ENCODE results near the gene TBC1D2B.

TBC1D2B gene

GRCh38 chr15:78059110-78059839 lies 18.2 kb downstream of the TBC1D2B start:
- H3K9me3 ChIP-seq (ENCODE audit: control insufficient read depth, insufficient read depth, low read length): no peaks in the 10 kb centered on the region
- no peak overlapping the region for H3K9ac ChIP-seq (ENCODE audit: low read depth, low read length)
- peaks cover 9% of the 10 kb centered on the region for H3K4me1 ChIP-seq (ENCODE audit: insufficient read depth, low read length)
- no peaks in the 10 kb centered on the region for H3K36me3 ChIP-seq (ENCODE audit: insufficient read depth, low read length)

GRCh38 chr15:78058401-78058935 lies 19.0 kb downstream of the TBC1D2B start:
- Histone ChIP-seq H3K4me1 (ENCODE audit: insufficient read depth, low read length) (peaks cover 9% of the 10 kb centered on the region), H3K36me3 (ENCODE audit: insufficient read depth, low read length) (no peaks in the 10 kb centered on the region; the same call in 1 of the 2 replicates), H3K9me3 (ENCODE audit: control insufficient read depth, insufficient read depth, low read length) (no peaks in the 10 kb centered on the region), H3K9ac (ENCODE audit: low read depth, low read length) (no peak overlapping the region)

GRCh38 chr15:78057803-78058202 lies 19.7 kb downstream of the TBC1D2B start:
- H3K9ac ChIP-seq (ENCODE audit: low read depth, low read length): no peak overlapping the region
- H3K36me3 ChIP-seq (ENCODE audit: insufficient read depth, low read length): no peaks in the 10 kb centered on the region; the same call in 1 of the 2 replicates
- peaks cover 9% of the 10 kb centered on the region for H3K4me1 ChIP-seq (ENCODE audit: insufficient read depth, low read length)
- H3K9me3 ChIP-seq (ENCODE audit: control insufficient read depth, insufficient read depth, low read length): no peaks in the 10 kb centered on the region

- Histone ChIP-seq H3K9me3 (ENCODE audit: control insufficient read depth, insufficient read depth, low read length) (no peaks in the 10 kb centered on the region), H3K4me1 (ENCODE audit: insufficient read depth, low read length) (peaks cover 17% of the 10 kb centered on the region), H3K9ac (ENCODE audit: low read depth, low read length) (no peak overlapping the region), H3K36me3 (ENCODE audit: insufficient read depth, low read length) (no peaks in the 10 kb centered on the region; the same call in 1 of the 2 replicates)
Observed at GRCh38 chr15:78056714-78057269, 20.7 kb downstream of the TBC1D2B start.

GRCh38 chr15:78055919-78056713 lies 21.4 kb downstream of the TBC1D2B start:
- Histone ChIP-seq H3K9ac (ENCODE audit: low read depth, low read length) (no peak overlapping the region), H3K4me1 (ENCODE audit: insufficient read depth, low read length) (peaks cover 20% of the 10 kb centered on the region), H3K36me3 (ENCODE audit: insufficient read depth, low read length) (no peaks in the 10 kb centered on the region; the same call in 1 of the 2 replicates), H3K9me3 (ENCODE audit: control insufficient read depth, insufficient read depth, low read length) (no peaks in the 10 kb centered on the region)

DNA sequence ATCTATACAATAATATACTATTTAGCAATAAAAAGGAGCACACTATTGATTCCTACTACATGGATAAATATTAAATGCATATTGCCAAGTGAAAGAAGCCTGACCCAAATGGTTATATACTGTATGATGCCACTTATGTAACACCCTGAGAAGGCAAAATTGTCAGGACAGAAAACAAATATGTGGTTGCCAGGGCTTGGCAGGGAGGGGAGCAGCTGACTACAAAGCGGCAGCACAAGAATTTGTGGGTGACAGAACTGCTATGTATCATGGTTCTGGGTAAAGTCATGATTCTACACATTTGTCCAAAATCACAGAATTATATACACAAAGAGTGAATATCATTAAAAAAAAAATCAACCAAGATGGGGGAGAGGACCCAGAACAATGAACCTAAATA lies 22.5 kb downstream of the TBC1D2B start:
- Histone ChIP-seq H3K9me3 (ENCODE audit: control insufficient read depth, insufficient read depth, low read length) (no peaks in the 10 kb centered on the region), H3K9ac (ENCODE audit: low read depth, low read length) (no peak overlapping the region), H3K36me3 (ENCODE audit: insufficient read depth, low read length) (no peaks in the 10 kb centered on the region; the same call in 1 of the 2 replicates), H3K4me1 (ENCODE audit: insufficient read depth, low read length) (peaks cover 31% of the 10 kb centered on the region)

DNA sequence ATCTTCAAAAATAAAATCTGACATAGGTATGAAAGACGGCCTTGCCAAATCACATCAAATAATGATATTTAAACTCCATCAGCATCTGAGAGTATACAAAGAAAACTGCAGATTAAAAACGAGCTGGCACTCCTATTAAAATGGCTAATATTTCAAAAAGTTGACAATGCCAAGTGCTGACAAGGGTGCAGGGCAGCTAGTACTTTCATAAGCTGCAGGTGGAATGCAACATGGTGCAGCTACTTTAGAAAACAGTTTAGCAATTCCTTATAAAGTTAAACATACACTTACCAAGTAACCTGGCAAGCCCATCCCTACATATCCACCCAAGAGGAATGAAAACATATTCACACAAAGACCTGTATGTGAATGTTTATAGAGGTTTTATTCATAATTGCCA lies 23.0 kb downstream of the TBC1D2B start:
- Histone ChIP-seq H3K9ac (ENCODE audit: low read depth, low read length) (no peak overlapping the region), H3K4me1 (ENCODE audit: insufficient read depth, low read length) (peaks cover 35% of the 10 kb centered on the region), H3K9me3 (ENCODE audit: control insufficient read depth, insufficient read depth, low read length) (no peaks in the 10 kb centered on the region), H3K36me3 (ENCODE audit: insufficient read depth, low read length) (no peaks in the 10 kb centered on the region; the same call in 1 of the 2 replicates)

GRCh38 chr15:78052545-78052944 lies 25.0 kb downstream of the TBC1D2B start:
- Histone ChIP-seq H3K4me1 (ENCODE audit: insufficient read depth, low read length) (peaks cover 35% of the 10 kb centered on the region), H3K36me3 (ENCODE audit: insufficient read depth, low read length) (no peaks in the 10 kb centered on the region; the same call in 1 of the 2 replicates), H3K9me3 (ENCODE audit: control insufficient read depth, insufficient read depth, low read length) (no peaks in the 10 kb centered on the region), H3K9ac (ENCODE audit: low read depth, low read length) (no peak overlapping the region)

DNA sequence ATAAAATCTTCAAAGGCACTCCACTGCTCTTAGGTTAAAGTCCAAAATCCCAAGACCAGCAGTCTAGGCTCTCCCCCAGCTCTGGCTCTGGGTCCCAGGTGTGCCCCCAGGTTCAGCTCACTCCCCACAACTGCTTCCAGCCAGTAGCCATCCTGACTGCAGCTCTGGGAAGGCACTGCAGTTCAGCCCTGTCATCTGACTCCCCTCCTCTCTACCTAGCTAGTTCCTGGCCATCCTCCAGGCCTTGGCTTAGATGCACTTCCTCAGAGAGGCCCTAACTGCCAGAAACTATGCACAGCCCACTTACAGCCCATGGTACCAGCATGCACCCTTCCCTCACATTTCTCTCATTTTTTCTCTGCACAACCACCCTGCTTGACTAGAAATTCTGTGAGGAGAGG lies 25.5 kb downstream of the TBC1D2B start:
- H3K36me3 ChIP-seq (ENCODE audit: insufficient read depth, low read length): no peaks in the 10 kb centered on the region; the same call in 1 of the 2 replicates
- no peaks in the 10 kb centered on the region for H3K9me3 ChIP-seq (ENCODE audit: control insufficient read depth, insufficient read depth, low read length)
- H3K4me1 ChIP-seq (ENCODE audit: insufficient read depth, low read length): peaks cover 35% of the 10 kb centered on the region
- H3K9ac ChIP-seq (ENCODE audit: low read depth, low read length): no peak overlapping the region

GRCh38 chr15:78051596-78051995 lies 25.9 kb downstream of the TBC1D2B start:
- Histone ChIP-seq H3K36me3 (ENCODE audit: insufficient read depth, low read length) (no peaks in the 10 kb centered on the region; the same call in 1 of the 2 replicates), H3K9me3 (ENCODE audit: control insufficient read depth, insufficient read depth, low read length) (no peaks in the 10 kb centered on the region), H3K4me1 (ENCODE audit: insufficient read depth, low read length) (peaks cover 31% of the 10 kb centered on the region), H3K9ac (ENCODE audit: low read depth, low read length) (no peak overlapping the region)

DNA sequence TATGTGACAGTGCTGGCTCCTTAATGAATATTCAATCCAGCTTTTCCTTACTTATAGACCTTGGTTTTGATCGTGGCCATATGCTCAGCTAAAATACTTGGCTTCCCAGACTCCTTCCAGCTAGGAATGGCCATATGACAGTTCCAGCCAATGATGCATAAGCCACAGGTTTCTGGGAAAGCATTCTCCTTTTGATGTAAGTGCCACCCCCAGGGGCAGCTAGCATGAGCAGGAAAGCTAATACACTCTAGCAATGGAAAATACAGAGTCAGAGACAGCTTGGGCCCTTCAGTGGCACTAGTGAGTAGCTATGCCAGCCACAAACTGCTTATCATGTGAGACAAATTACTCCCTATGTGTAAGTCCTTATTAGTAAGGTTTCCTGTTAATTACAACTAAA lies 26.7 kb downstream of the TBC1D2B start:
- no peaks in the 10 kb centered on the region for H3K9me3 ChIP-seq (ENCODE audit: control insufficient read depth, insufficient read depth, low read length)
- no peaks in the 10 kb centered on the region; the same call in 1 of the 2 replicates for H3K36me3 ChIP-seq (ENCODE audit: insufficient read depth, low read length)
- H3K4me1 ChIP-seq (ENCODE audit: insufficient read depth, low read length): peaks cover 26% of the 10 kb centered on the region
- H3K9ac ChIP-seq (ENCODE audit: low read depth, low read length): no peak overlapping the region

- H3K36me3 ChIP-seq (ENCODE audit: insufficient read depth, low read length): no peaks in the 10 kb centered on the region; the same call in 1 of the 2 replicates
- H3K4me1 ChIP-seq (ENCODE audit: insufficient read depth, low read length): peaks cover 26% of the 10 kb centered on the region
- H3K9ac ChIP-seq (ENCODE audit: low read depth, low read length): no peak overlapping the region
- H3K9me3 ChIP-seq (ENCODE audit: control insufficient read depth, insufficient read depth, low read length): no peaks in the 10 kb centered on the region
Observed at GRCh38 chr15:78050441-78050809, 27.1 kb downstream of the TBC1D2B start.

DNA sequence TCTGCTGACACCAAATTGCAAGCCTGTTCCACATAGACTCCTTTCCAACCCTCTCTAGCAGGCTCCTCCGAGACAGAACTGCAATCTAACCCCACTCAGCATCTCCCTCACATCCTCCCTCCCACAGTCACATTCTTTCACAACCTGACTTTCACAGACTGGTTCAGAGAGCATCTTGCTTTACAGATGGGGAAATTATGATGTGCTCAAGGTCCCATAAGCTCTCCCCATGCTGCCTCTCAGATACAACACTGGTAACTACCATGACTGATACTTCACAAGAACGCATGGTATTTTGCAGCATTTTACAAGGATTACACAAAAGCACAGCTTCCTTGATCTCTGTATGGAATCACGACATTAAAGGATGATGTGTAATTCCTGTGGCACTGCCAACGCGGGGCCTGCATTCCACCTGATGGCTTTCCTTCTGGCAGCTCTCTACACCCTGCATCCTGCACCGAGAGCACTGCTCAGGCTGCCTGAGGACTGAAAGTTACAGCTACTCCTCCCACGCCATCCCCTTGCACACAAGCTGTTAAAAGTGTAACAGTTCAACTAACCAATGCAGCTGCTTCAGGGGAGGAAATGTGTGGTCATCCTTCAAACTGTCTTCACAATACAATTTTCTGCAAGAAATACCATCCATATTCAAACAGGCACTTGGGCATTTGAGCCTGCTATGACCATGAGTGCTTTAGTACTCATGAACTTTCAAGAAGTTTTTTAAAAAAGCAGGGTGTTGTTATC lies 27.6 kb downstream of the TBC1D2B start:
- Histone ChIP-seq H3K9me3 (ENCODE audit: control insufficient read depth, insufficient read depth, low read length) (no peaks in the 10 kb centered on the region), H3K4me1 (ENCODE audit: insufficient read depth, low read length) (peaks cover 26% of the 10 kb centered on the region), H3K36me3 (ENCODE audit: insufficient read depth, low read length) (no peaks in the 10 kb centered on the region; the same call in 1 of the 2 replicates), H3K9ac (ENCODE audit: low read depth, low read length) (no peak overlapping the region)

DNA sequence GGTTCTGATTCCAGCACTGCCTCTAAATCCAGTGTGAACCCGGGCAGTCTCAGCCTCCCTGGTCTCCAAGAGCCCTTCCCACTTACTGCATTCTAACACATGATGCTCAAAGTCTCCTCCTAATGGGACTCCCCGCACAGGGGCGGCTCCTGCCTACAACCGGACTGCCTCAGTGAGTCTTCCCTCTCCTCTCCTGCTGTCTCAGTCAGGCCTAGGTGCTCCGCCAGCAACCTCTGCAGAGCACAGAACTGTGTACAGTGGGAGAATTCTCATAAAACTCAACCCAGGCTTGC lies 28.9 kb downstream of the TBC1D2B start:
- H3K9ac ChIP-seq (ENCODE audit: low read depth, low read length): no peak overlapping the region

More for the DNA sequence above, 28.9 kb downstream of the TBC1D2B start:
- Histone ChIP-seq H3K9me3 (ENCODE audit: control insufficient read depth, insufficient read depth, low read length) (no peaks in the 10 kb centered on the region), H3K36me3 (ENCODE audit: insufficient read depth, low read length) (no peaks in the 10 kb centered on the region), H3K4me1 (ENCODE audit: insufficient read depth, low read length) (peaks cover 26% of the 10 kb centered on the region)

Data from ES-I3 (cell line).